Caki2 (cell line): ENCODE results near the gene MESD. TPM values are rescaled to one million over a fixed set of nuclear protein-coding genes. Genes with fewer than 3 reads are reported as not detected.

Experiments used
- DNase-seq: peaks from one replicate; pipeline ENCODE4 v3.0.0-alpha.2; 2015; ENCODE audit warnings: low read depth
- in situ Hi-C: cut with HindIII; loops from 2 replicates; pipeline ENCODE4 v1.10.0; 2016; ENCODE audit warnings: low sequenced_read_pairs, low pct_unique_long_range_greater_than_20kb, mixed read lengths
- total RNA-seq: library from RNA; depleted of rRNA; stranded (reverse); fragments of >200 nt; shearing (Covaris generic); gene quantifications from 2 replicates; pipeline ENCODE4 v1.2.3, GENCODE V29; 2014; ENCODE audit warnings: low replicate concordance

Gene MESD
- total RNA-seq, 1 experiment from 2014 or later: 16.6 TPM

GRCh38 chr15:80931191-80931590 is 58.4 kb downstream of the MESD start:
- in situ Hi-C loops: no loop called here

GRCh38 chr15:80929689-80930088 is 59.9 kb downstream of the MESD start:
- in situ Hi-C loops: no loop called here

More at GRCh38 chr15:80931191-80931590, 58.4 kb downstream of the MESD start:
- no peak for DNase-seq

GRCh38 chr15:80929225-80929624 is 60.4 kb downstream of the MESD start:
- in situ Hi-C loops: no loop called here
- no peak for DNase-seq

More at GRCh38 chr15:80929689-80930088, 59.9 kb downstream of the MESD start:
- no peak for DNase-seq

GRCh38 chr15:80926126-80926525 is 63.5 kb downstream of the MESD start:
- DNase-seq: no peak
- in situ Hi-C loops: no loop called here

GRCh38 chr15:80925597-80926059 is 64.0 kb downstream of the MESD start:
- in situ Hi-C loops: no loop called here
- no peak for DNase-seq

- DNase-seq: no peak
- in situ Hi-C loops: no loop called here
Measured at GRCh38 chr15:80924278-80924677, 65.3 kb downstream of the MESD start.

GRCh38 chr15:80923668-80924067 is 66.0 kb downstream of the MESD start:
- in situ Hi-C loops: no loop called here
- DNase-seq: no peak

GRCh38 chr15:80921736-80922410 is 67.7 kb downstream of the MESD start:
- no peak for DNase-seq
- in situ Hi-C loops: no loop called here

- in situ Hi-C loops: no loop called here
- DNase-seq: no peak
Measured at GRCh38 chr15:80920271-80920699, 69.3 kb downstream of the MESD start.

- in situ Hi-C loops: no loop called here
- no peak for DNase-seq
Measured at GRCh38 chr15:80918196-80918783, 71.3 kb downstream of the MESD start.

- no peak for DNase-seq
- in situ Hi-C loops: no loop called here
Measured at GRCh38 chr15:80916056-80916455, 73.6 kb downstream of the MESD start.

GRCh38 chr15:80915472-80915871 is 74.1 kb downstream of the MESD start:
- no peak for DNase-seq
- in situ Hi-C loops: no loop called here

- in situ Hi-C loops: no loop called here
- no peak for DNase-seq
Measured at GRCh38 chr15:80913541-80913940, 76.1 kb downstream of the MESD start.

- in situ Hi-C loops: no loop called here
- no peak for DNase-seq
Measured at GRCh38 chr15:80912673-80913072, 76.9 kb downstream of the MESD start.

GRCh38 chr15:80911821-80912220 is 77.8 kb downstream of the MESD start:
- in situ Hi-C loops: no loop called here
- no peak for DNase-seq

GRCh38 chr15:80906159-80906766 is 83.4 kb downstream of the MESD start:
- in situ Hi-C loops: no loop called here

GRCh38 chr15:80904998-80905397 is 84.6 kb downstream of the MESD start:
- DNase-seq: no peak
- in situ Hi-C loops: no loop called here

More at GRCh38 chr15:80906159-80906766, 83.4 kb downstream of the MESD start:
- peak; percentile 30 for DNase-seq

GRCh38 chr15:80902298-80902801 is 87.3 kb downstream of the MESD start:
- DNase-seq: no peak
- in situ Hi-C loops: no loop called here

GRCh38 chr15:80898040-80898439 is 91.6 kb downstream of the MESD start:
- in situ Hi-C loops: no loop called here
- no peak for DNase-seq
